Measurements from ENCODE around the gene KNG1.

KNG1 gene

GRCh38 chr3:186717039-186717457 is at the start of gene KNG1:
Gene KNG1, plus strand, starts transcription at chr3:186717359. Its CDS starts 184 bp downstream, at chr3:186717543.
- Histone ChIP-seq H3K27ac (no peak within 1 kb of the TSS), H3K36me3 (no peaks in the 10 kb centered on the region), H3K9me3 (ENCODE audit: severe bottlenecking) (no peaks in the 10 kb centered on the region), H3K4me3 (ENCODE audit: low read depth, low read length) (no peak within 1 kb of the TSS), H3K27me3 (ENCODE audit: insufficient read depth, low read depth, severe bottlenecking) (peaks cover 4% of the 10 kb centered on the region)
- DNase-seq, result no peak
- no peak for TF ChIP-seq CTCF (IDR thresholded peaks at IDR 0.05; ENCODE audit: low read depth, low read length)

- Histone ChIP-seq H3K9me3 (ENCODE audit: severe bottlenecking) (no peaks in the 10 kb centered on the region), H3K27ac (no peak overlapping the region), H3K27me3 (ENCODE audit: insufficient read depth, low read depth, severe bottlenecking) (peaks cover 10% of the 10 kb centered on the region), H3K36me3 (no peaks in the 10 kb centered on the region), H3K4me3 (ENCODE audit: low read depth, low read length) (no peak overlapping the region)
- TF ChIP-seq CTCF (IDR thresholded peaks at IDR 0.05; ENCODE audit: low read depth, low read length), result no peak
- DNase-seq, result no peak
Measured at GRCh38 chr3:186668426-186668825, 48.7 kb upstream of the KNG1 start.

- DNase-seq, result no peak
- TF ChIP-seq CTCF (IDR thresholded peaks at IDR 0.05; ENCODE audit: low read depth, low read length), result no peak
- Histone ChIP-seq H3K27ac (no peak overlapping the region), H3K9me3 (ENCODE audit: severe bottlenecking) (no peaks in the 10 kb centered on the region), H3K36me3 (no peaks in the 10 kb centered on the region), H3K4me3 (ENCODE audit: low read depth, low read length) (no peak overlapping the region), H3K27me3 (ENCODE audit: insufficient read depth, low read depth, severe bottlenecking) (peaks cover 10% of the 10 kb centered on the region)
Measured at GRCh38 chr3:186669378-186670084, 47.6 kb upstream of the KNG1 start.

GRCh38 chr3:186670155-186670554 is 47.0 kb upstream of the KNG1 start:
- Histone ChIP-seq H3K9me3 (ENCODE audit: severe bottlenecking) (no peaks in the 10 kb centered on the region), H3K36me3 (no peaks in the 10 kb centered on the region)
- no peak for TF ChIP-seq CTCF (IDR thresholded peaks at IDR 0.05; ENCODE audit: low read depth, low read length)

GRCh38 chr3:186671051-186671450 is 46.1 kb upstream of the KNG1 start:
- Histone ChIP-seq H3K9me3 (ENCODE audit: severe bottlenecking) (no peaks in the 10 kb centered on the region), H3K4me3 (ENCODE audit: low read depth, low read length) (no peak overlapping the region), H3K36me3 (no peaks in the 10 kb centered on the region), H3K27ac (no peak overlapping the region), H3K27me3 (ENCODE audit: insufficient read depth, low read depth, severe bottlenecking) (peaks cover 6% of the 10 kb centered on the region)
- DNase-seq, result no peak
- TF ChIP-seq CTCF (IDR thresholded peaks at IDR 0.05; ENCODE audit: low read depth, low read length), result no peak

More at GRCh38 chr3:186670155-186670554, 47.0 kb upstream of the KNG1 start:
- peaks cover 9% of the 10 kb centered on the region for H3K27me3 ChIP-seq (ENCODE audit: insufficient read depth, low read depth, severe bottlenecking)
- H3K27ac ChIP-seq, result no peak overlapping the region
- no peak for DNase-seq
- no peak overlapping the region for H3K4me3 ChIP-seq (ENCODE audit: low read depth, low read length)

- no peak for TF ChIP-seq CTCF (IDR thresholded peaks at IDR 0.05; ENCODE audit: low read depth, low read length)
- H3K27me3 ChIP-seq (ENCODE audit: insufficient read depth, low read depth, severe bottlenecking), result peaks cover 20% of the 10 kb centered on the region
- H3K27ac ChIP-seq, result no peak overlapping the region
- H3K9me3 ChIP-seq (ENCODE audit: severe bottlenecking), result no peaks in the 10 kb centered on the region
- no peak overlapping the region for H3K4me3 ChIP-seq (ENCODE audit: low read depth, low read length)
- no peak for DNase-seq
- H3K36me3 ChIP-seq, result no peaks in the 10 kb centered on the region
Measured at GRCh38 chr3:186678604-186679003, 38.6 kb upstream of the KNG1 start.

All from WERI-Rb-1 (cell line).